ENCODE data around the gene CDIPT.

CDIPT gene

DNA sequence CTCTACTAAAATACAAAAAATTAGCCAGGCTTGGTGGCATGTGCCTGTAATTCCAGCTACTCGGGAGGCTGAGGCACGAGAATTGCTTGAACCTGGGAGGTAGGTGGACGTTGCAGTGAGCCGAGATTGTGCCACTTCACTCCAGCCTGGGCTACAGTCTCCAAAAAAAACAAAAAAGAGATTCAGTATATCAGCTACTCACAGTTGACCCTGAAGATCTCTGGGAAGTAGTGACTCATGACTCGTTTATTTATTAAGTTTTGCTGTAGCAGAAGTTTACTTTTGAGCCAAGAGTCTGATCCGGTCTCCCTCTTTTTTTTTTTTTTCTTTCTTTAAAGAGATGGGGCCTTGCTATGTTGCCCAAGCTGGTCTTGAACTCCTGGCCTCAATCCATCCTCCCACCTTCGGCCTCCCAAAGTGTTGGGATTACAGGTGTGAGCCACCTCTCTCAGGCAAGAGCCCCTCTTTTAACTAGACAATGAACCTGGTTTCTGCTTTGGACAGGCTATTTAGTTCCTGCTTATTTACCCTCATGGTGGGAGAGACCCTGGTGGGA lies 38.4 kb downstream of the CDIPT start:
- DNase-seq, result no peak

DNA sequence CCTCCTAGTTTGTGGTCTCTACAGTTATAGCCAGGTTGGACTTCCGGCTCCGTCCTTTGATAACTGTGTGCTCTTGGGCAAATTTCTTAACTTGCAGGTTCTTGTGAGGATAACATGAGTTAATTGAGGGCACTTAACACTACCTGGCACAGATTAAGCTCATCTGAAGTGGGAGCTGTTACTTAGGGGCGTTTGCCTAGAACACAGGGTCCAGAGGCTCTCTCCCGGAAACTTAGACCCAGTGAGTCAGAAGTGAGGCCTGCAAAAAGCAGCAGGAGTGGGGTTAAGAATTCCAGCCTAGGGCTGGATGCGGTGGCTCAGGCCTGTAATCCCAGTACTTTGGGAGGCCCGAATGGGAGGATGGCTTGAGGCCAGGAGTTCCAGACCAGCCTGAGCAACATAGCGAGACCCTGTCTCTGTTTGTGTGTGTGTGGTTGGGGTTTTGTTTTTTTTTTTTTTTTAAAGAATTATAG lies 41.3 kb downstream of the CDIPT start:
- no peak for DNase-seq

DNA sequence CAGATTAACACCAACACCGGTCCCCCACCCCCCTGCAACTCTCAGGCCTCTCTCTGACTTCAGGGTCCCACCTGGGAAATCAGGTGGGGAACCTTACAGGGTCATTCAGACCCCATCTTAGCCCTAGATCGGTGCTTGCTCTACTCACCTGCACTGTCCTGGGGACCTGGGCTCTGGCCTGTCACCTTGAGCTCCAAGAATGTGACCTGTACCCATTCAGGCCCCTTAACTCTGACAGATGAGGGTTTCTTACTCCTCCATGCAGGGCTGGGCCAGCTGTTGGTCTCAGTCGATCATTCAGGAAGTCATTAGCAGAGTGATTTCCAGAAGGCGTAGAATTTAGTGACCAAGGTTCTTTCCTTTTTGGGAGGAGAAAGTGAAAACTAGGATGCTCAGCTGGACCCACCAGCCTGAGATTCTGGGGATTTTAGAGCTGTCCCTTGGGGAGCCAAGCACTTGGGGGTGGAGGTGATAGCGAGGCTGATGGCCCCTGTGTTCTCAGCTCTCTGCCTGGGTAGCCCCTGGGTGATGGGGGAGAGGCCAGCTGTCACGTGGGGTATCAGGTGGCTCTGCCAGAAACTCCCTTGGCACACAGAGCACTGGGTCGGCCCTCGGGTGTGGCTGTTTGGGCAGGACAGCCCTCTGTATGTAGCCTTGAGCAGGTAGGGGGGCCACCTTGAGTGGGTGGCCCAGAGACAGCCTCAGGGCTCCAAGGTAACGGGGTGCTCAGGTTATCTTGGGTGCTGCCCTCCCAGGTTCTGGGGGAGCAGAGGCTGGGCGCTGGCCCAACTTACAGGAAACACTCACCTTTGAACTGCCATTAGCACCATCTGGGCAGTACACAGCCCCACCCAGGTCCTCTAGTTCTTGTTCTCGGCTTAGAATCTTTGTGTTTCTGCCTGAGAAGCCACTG lies 42.0 kb downstream of the CDIPT start:
- no peak for DNase-seq

DNA sequence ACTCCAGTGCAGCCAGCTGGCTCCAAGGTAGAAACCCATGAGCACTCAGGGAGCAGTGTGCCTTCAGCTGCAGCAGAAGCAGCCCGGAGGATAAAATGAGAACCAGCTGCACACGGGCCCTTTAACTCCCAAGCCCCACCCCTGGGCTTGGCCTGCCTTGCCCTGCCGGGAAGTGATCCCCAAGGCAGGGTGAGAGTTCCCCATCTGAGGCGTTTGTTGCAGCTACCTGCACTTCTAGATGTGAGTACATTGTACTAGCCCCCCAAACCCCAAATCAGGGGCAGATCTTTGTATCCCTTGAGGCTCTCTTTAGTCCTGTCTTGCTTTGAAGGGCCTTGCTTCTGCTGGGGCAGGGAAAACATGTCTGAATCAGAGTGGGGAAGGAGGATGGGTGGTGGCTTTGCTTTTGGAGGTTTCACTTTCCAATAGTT lies 42.7 kb downstream of the CDIPT start, which contains the start of gene MVP:
MVP (plus strand) TSS at position 192 of the 431 bp plus-strand sequence. CDS start 10,088 bp downstream, outside the sequence.
- no peak for DNase-seq

- no peak for DNase-seq
These were observed 43.5 kb downstream of the CDIPT start for GRCh38 chr16:29819506-29819905.

GRCh38 chr16:29818082-29818481 lies 44.9 kb downstream of the CDIPT start:
- no peak for DNase-seq

DNA sequence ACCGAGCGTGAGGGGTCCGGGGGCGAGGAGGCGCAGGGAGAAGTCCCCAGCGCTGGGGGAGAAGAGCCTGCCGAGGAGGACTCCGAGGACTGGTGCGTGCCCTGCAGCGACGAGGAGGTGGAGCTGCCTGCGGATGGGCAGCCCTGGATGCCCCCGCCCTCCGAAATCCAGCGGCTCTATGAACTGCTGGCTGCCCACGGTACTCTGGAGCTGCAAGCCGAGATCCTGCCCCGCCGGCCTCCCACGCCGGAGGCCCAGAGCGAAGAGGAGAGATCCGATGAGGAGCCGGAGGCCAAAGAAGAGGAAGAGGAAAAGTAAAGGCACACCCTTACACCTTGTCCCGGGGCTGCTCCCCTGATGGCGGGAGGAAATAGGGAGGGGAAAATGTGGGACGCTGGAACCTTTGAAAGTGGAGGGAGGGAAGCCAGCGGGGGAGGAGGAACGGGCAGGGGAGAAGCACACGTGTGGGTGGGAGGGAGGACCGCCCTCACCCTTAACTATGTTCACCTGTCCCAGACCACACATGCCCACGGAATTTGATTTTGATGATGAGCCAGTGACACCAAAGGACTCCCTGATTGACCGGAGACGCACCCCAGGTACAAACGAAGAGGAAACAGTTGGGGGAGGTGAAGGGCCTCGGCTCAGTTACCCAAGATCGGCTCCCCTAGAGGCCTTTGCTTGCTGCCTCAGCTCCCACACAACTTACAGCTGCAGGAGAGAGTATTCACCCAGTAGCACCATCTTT lies 46.2 kb downstream of the CDIPT start:
- peak; percentile 27 for DNase-seq

DNA sequence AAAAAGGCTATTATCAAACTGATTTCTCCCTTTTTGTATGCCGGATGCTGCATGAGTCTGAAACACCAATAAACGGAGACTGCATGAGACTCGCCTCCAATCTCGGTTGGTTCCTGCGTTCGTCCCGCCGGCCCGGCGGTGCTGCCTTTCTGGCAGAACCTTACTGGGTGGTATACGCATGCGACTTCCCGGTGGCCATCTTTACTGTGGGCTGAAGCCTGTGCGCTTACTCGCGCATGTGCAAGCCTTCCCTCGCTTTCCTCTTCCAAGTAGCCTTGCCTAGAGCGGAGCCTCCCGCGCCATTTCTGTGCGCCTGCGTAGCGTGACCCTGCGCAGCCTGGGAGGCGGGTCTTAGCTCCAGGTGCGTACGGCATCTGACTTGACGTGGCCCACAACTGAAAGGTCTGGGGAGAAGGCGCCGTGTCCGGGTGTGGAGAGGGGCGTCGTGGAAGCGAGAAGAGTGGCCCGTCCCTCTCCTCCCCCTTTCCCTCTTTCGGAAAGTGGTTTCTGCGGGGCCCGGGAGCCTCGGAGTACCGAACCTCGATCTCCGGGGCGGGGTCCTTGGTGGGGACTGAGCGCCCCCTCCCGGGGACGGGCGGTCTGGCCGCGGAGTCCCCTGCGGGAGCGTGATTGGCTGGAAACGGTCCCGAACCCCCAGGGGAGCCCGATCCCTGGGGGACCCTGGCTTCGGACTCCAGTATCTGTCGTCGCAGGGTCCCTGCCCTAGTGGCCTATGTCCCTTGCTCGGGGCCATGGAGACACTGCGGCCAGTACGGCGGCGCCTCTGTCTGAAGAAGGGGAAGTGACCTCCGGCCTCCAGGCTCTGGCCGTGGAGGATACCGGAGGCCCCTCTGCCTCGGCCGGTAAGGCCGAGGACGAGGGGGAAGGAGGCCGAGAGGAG lies 47.0 kb downstream of the CDIPT start, which contains the start of gene PAGR1:
PAGR1 (plus strand) TSS at position 360 of the 901 bp plus-strand sequence; CDS start at position 734, 374 bp downstream.
- peak; percentile 98 for DNase-seq

- DNase-seq, result no peak
These were observed 47.8 kb downstream of the CDIPT start for GRCh38 chr16:29815032-29815721.

DNA sequence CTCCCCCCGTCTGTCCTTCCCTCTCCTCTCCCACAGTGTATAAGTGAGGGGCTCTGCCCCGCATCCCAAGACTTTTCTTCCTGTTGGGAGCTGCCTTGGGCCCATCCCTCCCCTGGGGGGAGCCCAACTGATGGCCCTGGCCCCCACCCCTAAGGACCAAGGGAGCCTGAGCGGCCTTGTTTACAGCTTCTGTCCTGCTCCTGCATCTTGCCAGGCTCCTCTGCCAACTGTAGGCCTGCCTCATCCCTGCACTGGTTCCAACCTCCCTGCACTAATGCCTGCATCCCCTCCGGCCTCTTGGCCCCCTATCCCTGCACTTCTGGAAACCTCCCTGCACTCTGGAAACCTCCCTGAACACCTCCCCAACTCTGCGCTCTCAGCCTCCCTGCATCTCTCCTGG lies 48.4 kb downstream of the CDIPT start:
- no peak for DNase-seq

DNA sequence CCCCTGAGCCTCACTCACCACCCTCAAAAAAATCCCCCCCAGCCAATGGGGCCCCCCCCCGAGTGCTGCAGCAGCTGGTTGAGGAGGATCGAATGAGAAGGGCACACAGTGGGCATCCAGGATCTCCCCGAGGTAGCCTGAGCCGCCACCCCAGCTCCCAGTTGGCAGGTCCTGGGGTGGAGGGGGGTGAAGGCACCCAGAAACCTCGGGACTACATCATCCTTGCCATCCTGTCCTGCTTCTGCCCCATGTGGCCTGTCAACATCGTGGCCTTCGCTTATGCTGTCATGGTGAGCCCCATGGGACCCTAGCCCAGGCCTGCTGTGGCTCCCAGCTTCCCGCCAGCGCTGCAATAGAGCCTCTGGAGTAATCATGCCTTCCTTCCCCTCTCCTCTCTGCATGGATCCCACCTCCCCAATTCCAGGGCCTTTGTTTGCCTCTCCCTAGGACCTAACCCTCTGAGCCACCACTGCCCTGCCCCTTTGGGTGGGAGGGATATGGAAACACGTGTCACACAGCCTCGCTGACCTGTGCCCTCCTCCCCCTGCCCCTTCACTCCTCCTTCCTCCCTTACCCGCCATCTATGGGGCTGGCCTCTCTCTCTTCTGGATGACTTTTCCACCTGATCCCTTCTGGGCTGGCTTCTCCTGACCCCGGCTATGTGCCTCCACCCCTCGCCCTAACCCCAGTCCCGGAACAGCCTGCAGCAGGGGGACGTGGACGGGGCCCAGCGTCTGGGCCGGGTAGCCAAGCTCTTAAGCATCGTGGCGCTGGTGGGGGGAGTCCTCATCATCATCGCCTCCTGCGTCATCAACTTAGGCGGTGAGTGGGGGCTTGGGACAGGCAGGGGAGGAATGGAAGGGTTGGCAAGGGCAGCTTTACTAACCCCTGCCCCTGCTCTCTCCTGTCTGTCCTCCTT lies 49.1 kb downstream of the CDIPT start:
- DNase-seq, result no peak

DNA sequence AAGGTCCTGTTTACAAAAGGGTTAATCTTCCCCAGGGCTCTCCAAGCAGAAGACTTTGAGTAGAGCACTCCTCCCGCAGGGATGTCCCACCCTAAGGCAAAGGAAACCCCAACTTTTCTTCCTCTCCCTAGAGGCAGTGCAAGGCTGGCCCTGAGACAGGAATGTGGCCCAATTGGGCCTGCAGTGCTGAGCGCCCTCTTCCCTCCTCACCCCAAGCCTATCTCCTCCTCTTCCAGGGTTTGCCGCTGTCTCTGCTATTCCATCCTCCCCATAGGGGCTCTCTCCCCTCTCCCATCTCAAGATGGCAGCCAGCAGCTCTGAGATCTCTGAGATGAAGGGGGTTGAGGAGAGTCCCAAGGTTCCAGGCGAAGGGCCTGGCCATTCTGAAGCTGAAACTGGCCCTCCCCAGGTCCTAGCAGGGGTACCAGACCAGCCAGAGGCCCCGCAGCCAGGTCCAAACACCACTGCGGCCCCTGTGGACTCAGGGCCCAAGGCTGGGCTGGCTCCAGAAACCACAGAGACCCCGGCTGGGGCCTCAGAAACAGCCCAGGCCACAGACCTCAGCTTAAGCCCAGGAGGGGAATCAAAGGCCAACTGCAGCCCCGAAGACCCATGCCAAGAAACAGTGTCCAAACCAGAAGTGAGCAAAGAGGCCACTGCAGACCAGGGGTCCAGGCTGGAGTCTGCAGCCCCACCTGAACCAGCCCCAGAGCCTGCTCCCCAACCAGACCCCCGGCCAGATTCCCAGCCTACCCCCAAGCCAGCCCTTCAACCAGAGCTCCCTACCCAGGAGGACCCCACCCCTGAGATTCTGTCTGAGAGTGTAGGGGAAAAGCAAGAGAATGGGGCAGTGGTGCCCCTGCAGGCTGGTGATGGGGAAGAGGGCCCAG lies 50.0 kb downstream of the CDIPT start:
- no peak for DNase-seq

- DNase-seq, result peak; percentile 9
These were observed 50.9 kb downstream of the CDIPT start, which contains the start of gene PRRT2 for GRCh38 chr16:29811896-29812665. PRRT2 (plus strand) TSS chr16:29812193; CDS start chr16:29813055, 862 bp downstream.

GRCh38 chr16:29811170-29811895 lies 51.7 kb downstream of the CDIPT start:
- DNase-seq, result peak; percentile 76

DNA sequence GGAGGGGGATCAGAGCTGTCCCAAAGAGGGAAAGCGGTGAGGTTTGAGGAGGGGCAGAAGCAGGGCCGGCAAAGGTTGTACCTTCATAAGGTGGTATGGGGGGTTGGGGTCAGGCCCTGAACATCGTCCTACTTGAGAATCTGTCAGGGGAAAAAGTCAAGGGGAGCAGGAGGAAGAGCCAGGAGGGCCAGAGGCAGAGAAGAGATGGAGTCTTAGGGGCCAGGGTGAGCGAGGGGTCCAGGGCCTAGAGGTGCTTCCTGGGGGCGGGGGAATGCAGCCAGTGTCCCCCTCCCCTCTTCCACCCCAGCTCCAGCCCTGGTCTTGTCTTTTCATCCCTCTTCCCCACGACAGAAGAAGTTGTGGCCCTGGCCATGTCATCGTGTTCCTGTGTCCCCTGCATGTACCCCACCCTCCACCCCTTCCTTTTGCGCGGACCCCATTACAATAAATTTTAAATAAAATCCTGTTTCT lies 52.3 kb downstream of the CDIPT start:
- DNase-seq, result no peak

DNA sequence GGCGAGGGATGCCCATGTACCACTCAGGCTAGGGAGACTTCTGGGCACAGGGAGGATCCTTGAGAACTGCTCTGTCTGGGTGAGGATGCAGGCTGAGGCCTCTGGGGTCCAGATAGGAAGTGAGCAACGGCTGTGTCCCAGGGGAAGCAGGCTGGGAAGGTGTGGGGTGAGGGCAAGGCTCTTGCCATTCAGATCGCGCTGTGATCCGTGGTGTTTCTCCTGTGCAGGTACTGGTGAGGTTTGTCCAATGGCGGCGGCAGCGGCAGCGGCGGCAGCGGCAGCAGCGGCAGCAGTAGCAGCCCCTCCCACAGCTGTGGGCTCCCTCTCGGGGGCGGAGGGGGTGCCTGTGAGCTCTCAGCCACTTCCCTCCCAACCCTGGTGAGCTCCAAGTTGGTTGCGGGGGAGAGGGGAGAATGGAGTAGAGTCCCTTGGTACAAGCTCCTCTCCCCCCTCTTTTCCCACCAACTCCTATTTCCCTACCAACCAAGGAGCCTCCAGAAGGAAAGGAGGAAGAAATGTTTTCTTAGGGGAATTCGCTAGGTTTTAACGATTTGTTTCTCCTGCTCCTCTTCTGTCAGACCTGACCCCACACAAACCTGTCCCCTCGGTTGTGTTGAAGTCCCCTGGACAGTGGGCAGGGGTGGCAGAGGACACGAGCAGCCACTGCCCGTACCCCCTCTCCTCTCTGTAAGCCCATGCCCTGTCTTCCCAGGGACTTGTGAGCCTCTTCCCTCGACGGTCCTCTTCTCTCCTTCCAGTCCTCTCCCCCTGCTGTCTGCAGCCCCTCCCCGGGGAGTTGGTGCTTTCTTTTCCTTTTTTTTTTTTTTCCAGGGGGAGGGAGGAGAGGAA lies 53.0 kb downstream of the CDIPT start:
- no peak for DNase-seq
